Glutamatergic neuron (in vitro differentiated cells): ENCODE measurements around the gene NHSL2. TPM values are rescaled to one million over a fixed set of nuclear protein-coding genes. Genes with fewer than 3 reads are reported as not detected.

Experiments
- DNase-seq: peaks from one replicate; pipeline ENCODE4 v3.0.0; 2022
- H3K27ac Mint-ChIP-seq: one replicate; pipeline ENCODE4 v1.8.0; 2020; ENCODE audit warnings: mild to moderate bottlenecking, mixed read lengths, inconsistent platforms; ENCODE audit not compliant: unreplicated experiment
- H3K27me3 Mint-ChIP-seq: one replicate; pipeline ENCODE4 v1.8.0; 2020; ENCODE audit warnings: mild to moderate bottlenecking, moderate library complexity, mixed read lengths, inconsistent platforms; ENCODE audit not compliant: unreplicated experiment
- H3K36me3 Mint-ChIP-seq: one replicate; pipeline ENCODE4 v1.8.0; 2020; ENCODE audit warnings: mild to moderate bottlenecking, mixed read lengths, inconsistent platforms; ENCODE audit not compliant: unreplicated experiment
- H3K4me1 Mint-ChIP-seq: one replicate; pipeline ENCODE4 v1.8.0; 2020; ENCODE audit warnings: mild to moderate bottlenecking, low read depth, mixed read lengths, inconsistent platforms; ENCODE audit not compliant: unreplicated experiment
- H3K4me3 Mint-ChIP-seq: one replicate; pipeline ENCODE4 v1.8.0; 2020; ENCODE audit warnings: mild to moderate bottlenecking, mixed read lengths, inconsistent platforms; ENCODE audit not compliant: unreplicated experiment
- H3K9me3 Mint-ChIP-seq: one replicate; pipeline ENCODE4 v1.8.0; 2020; ENCODE audit warnings: mild to moderate bottlenecking, moderate library complexity, mixed read lengths, inconsistent platforms; ENCODE audit not compliant: unreplicated experiment
- total RNA-seq: library from RNA; stranded (reverse); fragmentation: NEBNext Ultra II Directional; extraction: Animal tissue kit (Norgen Biotek cat#: 25700); gene quantifications from one replicate; pipeline ENCODE4 v1.2.1, GENCODE V29; 2021; ENCODE audit not compliant: unreplicated experiment
- TF ChIP-seq, protein P1 (sequence below): fragments of 200-600 bp; sonication (generic); IDR thresholded peaks from one replicate; pipeline ENCODE4 v1.5.0; 2021; ENCODE audit not compliant: partially characterized antibody, unreplicated experiment

Gene NHSL2
- total RNA-seq, 1 donor from 2014 or later: 7.3 TPM

GRCh38 chrX:72031634-72032033 is 121.0 kb downstream of the NHSL2 start:
- no peak overlapping the region for H3K4me3 Mint-ChIP-seq
- peaks cover 1% of the 10 kb centered on the region for H3K9me3 Mint-ChIP-seq
- H3K27me3 Mint-ChIP-seq: no peaks in the 10 kb centered on the region
- no peak overlapping the region for H3K27ac Mint-ChIP-seq
- peaks cover 8% of the 10 kb centered on the region for H3K4me1 Mint-ChIP-seq
- H3K36me3 Mint-ChIP-seq: peaks cover 4% of the 10 kb centered on the region
- TF ChIP-seq, protein P1, sequence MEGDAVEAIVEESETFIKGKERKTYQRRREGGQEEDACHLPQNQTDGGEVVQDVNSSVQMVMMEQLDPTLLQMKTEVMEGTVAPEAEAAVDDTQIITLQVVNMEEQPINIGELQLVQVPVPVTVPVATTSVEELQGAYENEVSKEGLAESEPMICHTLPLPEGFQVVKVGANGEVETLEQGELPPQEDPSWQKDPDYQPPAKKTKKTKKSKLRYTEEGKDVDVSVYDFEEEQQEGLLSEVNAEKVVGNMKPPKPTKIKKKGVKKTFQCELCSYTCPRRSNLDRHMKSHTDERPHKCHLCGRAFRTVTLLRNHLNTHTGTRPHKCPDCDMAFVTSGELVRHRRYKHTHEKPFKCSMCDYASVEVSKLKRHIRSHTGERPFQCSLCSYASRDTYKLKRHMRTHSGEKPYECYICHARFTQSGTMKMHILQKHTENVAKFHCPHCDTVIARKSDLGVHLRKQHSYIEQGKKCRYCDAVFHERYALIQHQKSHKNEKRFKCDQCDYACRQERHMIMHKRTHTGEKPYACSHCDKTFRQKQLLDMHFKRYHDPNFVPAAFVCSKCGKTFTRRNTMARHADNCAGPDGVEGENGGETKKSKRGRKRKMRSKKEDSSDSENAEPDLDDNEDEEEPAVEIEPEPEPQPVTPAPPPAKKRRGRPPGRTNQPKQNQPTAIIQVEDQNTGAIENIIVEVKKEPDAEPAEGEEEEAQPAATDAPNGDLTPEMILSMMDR: no peak
- DNase-seq: no peak

DNA sequence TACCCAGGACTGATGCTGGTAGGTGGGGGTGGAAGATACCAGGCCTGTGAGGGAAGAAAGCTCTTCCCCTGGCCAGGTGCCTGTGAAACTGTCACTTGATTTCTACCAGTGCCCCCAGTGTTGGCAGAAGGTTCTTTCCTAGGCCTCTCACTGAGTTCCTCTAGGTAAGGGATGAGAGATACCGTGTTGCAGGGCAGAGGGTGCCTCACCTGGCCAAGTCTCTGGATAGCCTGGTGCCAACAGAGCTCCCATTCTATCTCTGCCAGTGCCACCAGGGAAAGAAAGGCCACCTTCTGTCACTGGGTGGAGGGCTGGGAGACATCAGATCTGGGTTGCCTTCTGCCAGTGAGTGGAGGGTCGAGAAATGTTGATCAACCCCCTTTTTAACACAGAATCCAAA is 127.0 kb downstream of the NHSL2 start:
- peaks cover 5% of the 10 kb centered on the region for H3K36me3 Mint-ChIP-seq
- H3K9me3 Mint-ChIP-seq: peaks cover 1% of the 10 kb centered on the region
- TF ChIP-seq, protein P1: no peak
- no peak overlapping the region for H3K4me3 Mint-ChIP-seq
- H3K27ac Mint-ChIP-seq: no peak overlapping the region
- DNase-seq: no peak
- H3K4me1 Mint-ChIP-seq: peaks cover 13% of the 10 kb centered on the region
- H3K27me3 Mint-ChIP-seq: peaks cover 6% of the 10 kb centered on the region

DNA sequence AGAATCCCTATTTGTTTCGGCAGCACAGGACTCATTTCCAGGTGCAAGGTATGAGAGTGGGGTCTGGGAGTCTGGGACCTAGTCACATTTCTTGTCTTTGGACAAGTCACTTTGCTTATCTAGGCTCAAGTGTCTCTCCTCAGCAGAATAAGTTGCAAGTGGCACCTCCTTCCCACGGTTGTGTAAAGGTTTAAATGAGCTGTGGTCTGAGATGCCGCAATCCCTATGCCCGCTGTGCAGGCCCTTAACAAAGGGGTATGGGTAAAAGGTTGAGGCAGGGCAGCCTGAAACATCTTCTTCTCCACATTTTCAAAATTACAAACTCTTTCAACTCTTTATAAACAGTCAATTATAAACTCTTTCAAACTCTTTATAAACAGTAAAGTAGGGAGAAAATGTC is 127.4 kb downstream of the NHSL2 start:
- no peak for DNase-seq
- peaks cover 13% of the 10 kb centered on the region for H3K4me1 Mint-ChIP-seq
- no peak overlapping the region for H3K27ac Mint-ChIP-seq
- H3K9me3 Mint-ChIP-seq: peaks cover 1% of the 10 kb centered on the region
- TF ChIP-seq, protein P1: no peak
- no peak overlapping the region for H3K4me3 Mint-ChIP-seq
- peaks cover 6% of the 10 kb centered on the region for H3K27me3 Mint-ChIP-seq
- H3K36me3 Mint-ChIP-seq: peaks cover 5% of the 10 kb centered on the region

DNA sequence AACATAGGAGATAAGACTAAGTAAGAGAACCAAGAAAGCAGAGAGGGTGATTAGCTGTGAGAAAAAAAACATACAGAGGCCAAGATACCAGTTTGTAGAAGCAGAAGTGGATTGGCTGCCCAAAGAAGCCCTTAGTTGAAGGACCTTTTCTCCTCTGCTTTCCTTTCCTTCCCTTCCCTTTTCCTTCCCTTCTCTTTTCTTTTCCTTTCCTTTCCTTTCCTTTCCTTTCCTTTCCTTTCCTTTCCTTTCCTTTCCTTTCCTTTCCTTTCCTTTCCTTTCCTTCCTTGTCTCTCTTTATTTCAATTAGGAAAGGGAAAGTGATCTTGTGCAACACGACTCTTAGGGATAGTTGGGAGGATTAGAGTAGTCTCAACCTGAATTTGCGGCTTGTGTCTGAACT is 128.2 kb downstream of the NHSL2 start:
- no peak for DNase-seq
- H3K36me3 Mint-ChIP-seq: peaks cover 5% of the 10 kb centered on the region
- H3K4me3 Mint-ChIP-seq: no peak overlapping the region
- TF ChIP-seq, protein P1: no peak
- H3K27ac Mint-ChIP-seq: no peak overlapping the region
- H3K27me3 Mint-ChIP-seq: peaks cover 6% of the 10 kb centered on the region
- H3K4me1 Mint-ChIP-seq: peaks cover 14% of the 10 kb centered on the region
- peaks cover 1% of the 10 kb centered on the region for H3K9me3 Mint-ChIP-seq

GRCh38 chrX:72040506-72040905 is 129.9 kb downstream of the NHSL2 start:
- Mint-ChIP-seq H3K27ac (peak overlapping the region; percentile 56), H3K36me3 (peaks cover 5% of the 10 kb centered on the region), H3K9me3 (peaks cover 1% of the 10 kb centered on the region), H3K27me3 (peaks cover 6% of the 10 kb centered on the region), H3K4me1 (peaks cover 14% of the 10 kb centered on the region), H3K4me3 (no peak overlapping the region)
- TF ChIP-seq, protein P1: no peak
- no peak for DNase-seq
